ENCODE data around the gene IDH2.
"Not testable (repeated sequence)": the region's sequence is repeated elsewhere in the genome, so short reads cannot be mapped to it uniquely, and the experiment has no call there.

IDH2 gene

GRCh38 chr15:90114451-90114901 is 12.2 kb upstream of the IDH2 start:
- DNase-seq (ENCODE audit: low spot score) = no peak

- DNase-seq (ENCODE audit: low spot score) = no peak
Observed at GRCh38 chr15:90113166-90113565, 10.9 kb upstream of the IDH2 start.

GRCh38 chr15:90109163-90109751 is 7.0 kb upstream of the IDH2 start:
- not testable (repeated sequence) for DNase-seq (ENCODE audit: low spot score)

GRCh38 chr15:90108038-90108437 is 5.8 kb upstream of the IDH2 start:
- DNase-seq (ENCODE audit: low spot score) = not testable (repeated sequence)

- peak; percentile 30 for DNase-seq (ENCODE audit: low spot score)
Observed at GRCh38 chr15:90106522-90107117, 4.4 kb upstream of the IDH2 start.

- no peak for DNase-seq (ENCODE audit: low spot score)
Observed at GRCh38 chr15:90105521-90105920, 3.3 kb upstream of the IDH2 start.

GRCh38 chr15:90104551-90104950 is 2.3 kb upstream of the IDH2 start:
- no peak for DNase-seq (ENCODE audit: low spot score)

- no peak for DNase-seq (ENCODE audit: low spot score)
Observed at GRCh38 chr15:90103701-90104329, 1.5 kb upstream of the IDH2 start.

- peak; percentile 55 for DNase-seq (ENCODE audit: low spot score)
Observed at GRCh38 chr15:90101130-90101968, 919 bp downstream of the IDH2 start.

GRCh38 chr15:90099868-90100831 is 2.1 kb downstream of the IDH2 start:
- DNase-seq (ENCODE audit: low spot score) = no peak

- DNase-seq (ENCODE audit: low spot score) = no peak
Observed at GRCh38 chr15:90099072-90099867, 3.0 kb downstream of the IDH2 start.

GRCh38 chr15:90097475-90097874 is 4.8 kb downstream of the IDH2 start:
- DNase-seq (ENCODE audit: low spot score) = no peak

- DNase-seq (ENCODE audit: low spot score) = no peak
Observed at GRCh38 chr15:90095521-90095959, 6.7 kb downstream of the IDH2 start.

- DNase-seq (ENCODE audit: low spot score) = no peak
Observed at GRCh38 chr15:90091156-90091931, 10.9 kb downstream of the IDH2 start.

- no peak for DNase-seq (ENCODE audit: low spot score)
Observed at GRCh38 chr15:90090226-90090848, 11.9 kb downstream of the IDH2 start.

GRCh38 chr15:90087454-90088154 is 14.7 kb downstream of the IDH2 start:
- DNase-seq (ENCODE audit: low spot score) = peak; percentile 74

- DNase-seq (ENCODE audit: low spot score) = peak; percentile 68
Observed at GRCh38 chr15:90086868-90087268, 15.4 kb downstream of the IDH2 start.

- DNase-seq (ENCODE audit: low spot score) = no peak
Observed at GRCh38 chr15:90085565-90085964, 16.7 kb downstream of the IDH2 start.

Data from D341Med (cell line).